Keratinocyte (primary cell): Measurements from ENCODE around the gene ARMH3. TPM values are rescaled to one million over a fixed set of nuclear protein-coding genes. Genes with fewer than 3 reads are reported as not detected.

Experiments used
- DNase-seq: peaks from one replicate; pipeline ENCODE4 v3.0.0-alpha.2; 2011; ENCODE audit warnings: low read depth, missing footprints, low spot score
- FAIRE-seq: peaks from 2 replicates; lab custom pipeline; 2011; peaks lifted over from hg19 to GRCh38; lab: Jason Lieb, UNC
- H2AFZ ChIP-seq: 2 replicates; pipeline ENCODE4 v1.6.0; 2012; ENCODE audit warnings: low read length, control low read depth, inconsistent platforms; ENCODE audit not compliant: control insufficient read depth
- H3K27ac ChIP-seq: 2 replicates; pipeline ENCODE4 v1.5.1; 2011; ENCODE audit warnings: low read length; ENCODE audit not compliant: control insufficient read depth, insufficient read depth
- H3K27me3 ChIP-seq: 3 replicates; pipeline ENCODE4 v1.6.0; 2011; ENCODE audit warnings: low read length; ENCODE audit not compliant: control insufficient read depth, insufficient read depth; ENCODE audit errors: extremely low read depth
- H3K36me3 ChIP-seq, 2 experiments: 2 replicates in 1 of 2; 3 replicates in 1 of 2; pipeline ENCODE4 v1.5.1; 2011; ENCODE audit warnings: low read length in 2 of 2, mild to moderate bottlenecking in 1 of 2; ENCODE audit not compliant: control insufficient read depth in 2 of 2, insufficient read depth in 2 of 2; ENCODE audit errors: extremely low read depth in 1 of 2
- H3K4me1 ChIP-seq: 3 replicates; pipeline ENCODE4 v1.5.1; 2011; ENCODE audit warnings: low read length; ENCODE audit not compliant: control insufficient read depth, insufficient read depth; ENCODE audit errors: extremely low read depth
- H3K4me2 ChIP-seq: 3 replicates; pipeline ENCODE4 v1.6.0; 2011; ENCODE audit warnings: low read depth, low read length; ENCODE audit not compliant: control insufficient read depth, insufficient read depth; ENCODE audit errors: extremely low read depth
- H3K4me3 ChIP-seq, 3 experiments: fragments of 200-600 bp in 1 of 3; sonication (generic) in 1 of 3; 2 replicates in 2 of 3; 3 replicates in 1 of 3; pipeline ENCODE4 v1.5.1; 2011 to 2016; ENCODE audit warnings: low read length in 3 of 3, mild to moderate bottlenecking in 3 of 3, control low read depth in 2 of 3, inconsistent platforms in 1 of 3, low read depth in 1 of 3, mixed read lengths in 1 of 3, mixed run types in 1 of 3, moderate library complexity in 1 of 3; ENCODE audit not compliant: control insufficient read depth in 2 of 3, insufficient read depth in 2 of 3; ENCODE audit errors: extremely low read depth in 1 of 3
- H3K79me2 ChIP-seq: 2 replicates; pipeline ENCODE4 v1.6.0; 2012; ENCODE audit warnings: low read length; ENCODE audit not compliant: control insufficient read depth, insufficient read depth
- H3K9ac ChIP-seq: 3 replicates; pipeline ENCODE4 v1.6.0; 2011; ENCODE audit warnings: low read length; ENCODE audit not compliant: control insufficient read depth, insufficient read depth; ENCODE audit errors: extremely low read depth
- H3K9me1 ChIP-seq: 3 replicates; pipeline ENCODE4 v1.6.0; 2011; ENCODE audit warnings: low read length; ENCODE audit not compliant: control insufficient read depth, insufficient read depth; ENCODE audit errors: extremely low read depth
- H3K9me3 ChIP-seq: 2 replicates; pipeline ENCODE4 v1.5.1; 2012; ENCODE audit warnings: low read depth, low read length; ENCODE audit not compliant: control insufficient read depth
- H4K20me1 ChIP-seq: 3 replicates; pipeline ENCODE4 v1.6.0; 2011; ENCODE audit warnings: low read length; ENCODE audit not compliant: control insufficient read depth, insufficient read depth; ENCODE audit errors: extremely low read depth
- EZH2 ChIP-seq: IDR thresholded peaks from one replicate; pipeline ENCODE4 v1.6.1; 2012; ENCODE audit warnings: inconsistent platforms, mild to moderate bottlenecking, low read length, moderate library complexity
- dilution Hi-C: fragments of 300-500 bp; cut with MboI; formaldehyde crosslinking; loops from one replicate; pipeline ENCODE4 v1.7.0; 2020; ENCODE audit warnings: low sequenced_read_pairs; ENCODE audit not compliant: extremely low pct_ligation_motif_present
- polyA plus RNA-seq, 5 experiments: library from polyadenylated mRNA; depleted of rRNA in 3 of 5; stranded (reverse) in 3 of 5; stranded (forward) in 1 of 5; unstranded in 1 of 5; fragments of >200 nt; gene quantifications; 1 replicate in 1 of 5; 2 replicates in 3 of 5; 3 replicates in 1 of 5; pipeline versions ENCODE4 v1.2.1 to v1.2.3, GENCODE V29; 2011 to 2012; ENCODE audit warnings: missing spikeins in 2 of 5, low read depth in 1 of 5, low replicate concordance in 1 of 5
- TF ChIP-seq, protein P1 (sequence below), 3 experiments: IDR thresholded peaks in 1 of 3; conservative IDR thresholded peaks in 1 of 3; optimal IDR thresholded peaks in 1 of 3; 2 replicates in 2 of 3; 3 replicates in 1 of 3; pipeline versions ENCODE3 to v1.5.1; 2011; ENCODE audit warnings: low read length in 3 of 3, mild to moderate bottlenecking in 3 of 3, moderate library complexity in 2 of 3, control low read depth in 1 of 3, inconsistent platforms in 1 of 3; ENCODE audit not compliant: insufficient read depth in 2 of 3; ENCODE audit errors: extremely low read depth in 1 of 3

The ARMH3 gene
- polyA plus RNA-seq, 1 donor (not counting 4 experiments of a cell fraction or from before 2014, with no cell fraction given): 25.3 TPM

DNA sequence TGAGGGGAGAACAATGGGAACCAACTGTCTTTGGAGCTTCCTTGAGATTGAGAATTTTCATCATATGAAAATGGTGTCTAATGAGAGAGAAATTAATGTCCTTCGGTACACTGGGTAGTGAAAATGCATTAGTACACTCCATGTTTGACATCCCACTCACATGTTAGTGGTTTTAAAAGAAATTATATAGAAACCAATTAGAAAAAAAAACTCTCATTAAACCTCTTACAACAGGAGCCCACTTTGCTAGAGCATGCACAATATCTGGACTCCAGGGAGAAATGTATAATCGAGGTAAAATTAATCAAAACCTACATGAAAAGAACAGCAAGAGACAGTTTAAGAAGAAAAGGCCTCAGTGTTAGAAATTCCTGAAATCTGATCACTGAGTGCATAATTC is 133.1 kb downstream of the ARMH3 start:
- H4K20me1 ChIP-seq: no peaks in the 10 kb centered on the region
- no peaks in the 10 kb centered on the region for H3K4me1 ChIP-seq
- no peaks in the 10 kb centered on the region for H3K79me2 ChIP-seq
- H3K4me3 ChIP-seq: no peak overlapping the region
- H3K4me2 ChIP-seq: no peak overlapping the region
- FAIRE-seq (no peak), DNase-seq (no peak)
- H3K27me3 ChIP-seq: no peaks in the 10 kb centered on the region
- no peak overlapping the region for H2AFZ ChIP-seq
- no peak for TF ChIP-seq EZH2
- TF ChIP-seq, protein P1, sequence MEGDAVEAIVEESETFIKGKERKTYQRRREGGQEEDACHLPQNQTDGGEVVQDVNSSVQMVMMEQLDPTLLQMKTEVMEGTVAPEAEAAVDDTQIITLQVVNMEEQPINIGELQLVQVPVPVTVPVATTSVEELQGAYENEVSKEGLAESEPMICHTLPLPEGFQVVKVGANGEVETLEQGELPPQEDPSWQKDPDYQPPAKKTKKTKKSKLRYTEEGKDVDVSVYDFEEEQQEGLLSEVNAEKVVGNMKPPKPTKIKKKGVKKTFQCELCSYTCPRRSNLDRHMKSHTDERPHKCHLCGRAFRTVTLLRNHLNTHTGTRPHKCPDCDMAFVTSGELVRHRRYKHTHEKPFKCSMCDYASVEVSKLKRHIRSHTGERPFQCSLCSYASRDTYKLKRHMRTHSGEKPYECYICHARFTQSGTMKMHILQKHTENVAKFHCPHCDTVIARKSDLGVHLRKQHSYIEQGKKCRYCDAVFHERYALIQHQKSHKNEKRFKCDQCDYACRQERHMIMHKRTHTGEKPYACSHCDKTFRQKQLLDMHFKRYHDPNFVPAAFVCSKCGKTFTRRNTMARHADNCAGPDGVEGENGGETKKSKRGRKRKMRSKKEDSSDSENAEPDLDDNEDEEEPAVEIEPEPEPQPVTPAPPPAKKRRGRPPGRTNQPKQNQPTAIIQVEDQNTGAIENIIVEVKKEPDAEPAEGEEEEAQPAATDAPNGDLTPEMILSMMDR (optimal IDR thresholded peaks at IDR 0.05 in 1 of 3, IDR thresholded peaks at IDR 0.05 in 1 of 3, conservative IDR thresholded peaks at IDR 0.05 in 1 of 3; ENCODE audit: extremely low read depth in 1 of 3, insufficient read depth in 2 of 3, low read length in 3 of 3): no peak
- no peak overlapping the region for H3K9ac ChIP-seq
- dilution Hi-C loops: no loop called here
- H3K27ac ChIP-seq: no peak overlapping the region
- H3K36me3 ChIP-seq: no peaks in the 10 kb centered on the region
- no peaks in the 10 kb centered on the region for H3K9me1 ChIP-seq
- no peaks in the 10 kb centered on the region for H3K9me3 ChIP-seq

DNA sequence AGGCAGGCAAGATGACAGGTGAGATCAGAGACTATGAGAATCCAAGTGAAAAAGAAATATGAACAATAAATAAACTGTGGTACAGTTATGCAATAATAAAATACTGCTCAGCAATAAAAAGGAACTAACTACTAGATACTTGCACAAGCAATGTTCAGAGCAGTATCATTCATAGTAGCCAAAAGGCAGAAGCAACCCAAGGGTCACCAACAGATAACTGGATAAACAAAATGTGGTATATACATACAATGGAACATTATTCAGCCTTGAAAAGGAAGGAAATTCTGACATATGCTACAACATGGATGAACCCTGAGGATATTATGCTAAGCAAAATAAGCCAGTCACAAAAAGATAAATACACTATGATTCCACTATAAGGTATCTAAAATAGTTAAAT is 135.4 kb downstream of the ARMH3 start:
- Histone ChIP-seq H3K9me1 (no peaks in the 10 kb centered on the region), H3K4me3 (no peak overlapping the region), H3K9ac (no peak overlapping the region), H3K36me3 (no peaks in the 10 kb centered on the region), H3K4me1 (no peaks in the 10 kb centered on the region), H3K27ac (no peak overlapping the region), H4K20me1 (no peaks in the 10 kb centered on the region), H2AFZ (no peak overlapping the region), H3K79me2 (no peaks in the 10 kb centered on the region), H3K4me2 (no peak overlapping the region), H3K27me3 (no peaks in the 10 kb centered on the region), H3K9me3 (no peaks in the 10 kb centered on the region)
- DNase-seq: no peak
- TF ChIP-seq, protein P1 (optimal IDR thresholded peaks at IDR 0.05 in 1 of 3, IDR thresholded peaks at IDR 0.05 in 1 of 3, conservative IDR thresholded peaks at IDR 0.05 in 1 of 3; ENCODE audit: extremely low read depth in 1 of 3, insufficient read depth in 2 of 3, low read length in 3 of 3): no peak
- TF ChIP-seq EZH2: no peak
- dilution Hi-C loops: no loop called here
- no peak for FAIRE-seq
